ENCODE results near the gene MND1. TPM values are rescaled to one million over a fixed set of nuclear protein-coding genes. Genes with fewer than 3 reads are reported as not detected.
"Not testable (repeated sequence)": the region's sequence is repeated elsewhere in the genome, so short reads cannot be mapped to it uniquely, and the experiment has no call there.

MND1 gene
- total and polyA plus RNA-seq, 12 donors = 0.20 to 1.7 (median 0.34) TPM; not detected in 6

DNA sequence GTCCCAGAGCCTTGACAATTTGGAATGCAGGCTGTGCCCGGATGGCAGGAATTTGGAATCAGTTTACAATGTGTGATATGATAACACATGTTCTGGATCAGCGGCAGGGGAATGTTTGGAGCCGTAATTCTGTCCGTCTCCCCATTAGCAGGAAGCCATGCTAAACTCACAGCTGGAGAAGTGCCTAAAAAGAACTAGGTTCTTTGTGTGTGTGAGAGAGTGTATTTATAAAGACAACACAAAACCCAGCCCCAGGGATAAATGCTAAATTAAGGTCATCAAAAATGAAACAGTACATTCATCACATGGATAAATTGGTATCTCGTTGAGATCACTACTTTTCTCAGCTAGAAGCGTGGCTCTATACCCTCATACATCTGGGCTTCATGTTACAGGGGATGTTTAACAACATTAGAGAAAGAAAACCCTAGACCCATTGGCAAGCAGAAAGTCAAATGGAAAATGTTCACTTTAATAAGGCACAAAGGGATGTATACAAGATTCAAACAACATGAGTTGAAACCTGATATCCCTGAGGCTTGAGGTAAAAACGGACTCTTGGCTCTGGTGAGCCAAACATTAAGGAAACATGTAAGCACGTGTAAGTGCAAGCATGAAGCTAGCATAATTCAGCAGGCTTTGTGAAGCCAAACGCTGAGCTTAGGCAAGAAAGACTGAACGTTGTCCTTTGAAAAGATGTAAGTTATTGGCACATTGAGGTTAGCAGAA lies 103.7 kb downstream of the MND1 start:
- Histone ChIP-seq H3K36me3 (no peaks in the 10 kb centered on the region), H3K9me3 (no peaks in the 10 kb centered on the region), H3K4me1 (peaks cover 0 to 35% (median 18%) of the 10 kb centered on the region in 9 donors), H3K27ac (peak overlapping the region in 3 of 10 donors; percentile 1 to 41 (median 17)), H3K4me3 (peak overlapping the region in 5 of 10 donors; percentile 11 to 23 (median 13)), H3K27me3 (no peaks in the 10 kb centered on the region)
- WGBS, 2 donors = 26 to 30% methylated on average over 10 of the region's 10 CpGs
- DNase-seq (no peak), ATAC-seq (peak in 1 of 8 donors; percentile 30)
- TF ChIP-seq, protein P1, sequence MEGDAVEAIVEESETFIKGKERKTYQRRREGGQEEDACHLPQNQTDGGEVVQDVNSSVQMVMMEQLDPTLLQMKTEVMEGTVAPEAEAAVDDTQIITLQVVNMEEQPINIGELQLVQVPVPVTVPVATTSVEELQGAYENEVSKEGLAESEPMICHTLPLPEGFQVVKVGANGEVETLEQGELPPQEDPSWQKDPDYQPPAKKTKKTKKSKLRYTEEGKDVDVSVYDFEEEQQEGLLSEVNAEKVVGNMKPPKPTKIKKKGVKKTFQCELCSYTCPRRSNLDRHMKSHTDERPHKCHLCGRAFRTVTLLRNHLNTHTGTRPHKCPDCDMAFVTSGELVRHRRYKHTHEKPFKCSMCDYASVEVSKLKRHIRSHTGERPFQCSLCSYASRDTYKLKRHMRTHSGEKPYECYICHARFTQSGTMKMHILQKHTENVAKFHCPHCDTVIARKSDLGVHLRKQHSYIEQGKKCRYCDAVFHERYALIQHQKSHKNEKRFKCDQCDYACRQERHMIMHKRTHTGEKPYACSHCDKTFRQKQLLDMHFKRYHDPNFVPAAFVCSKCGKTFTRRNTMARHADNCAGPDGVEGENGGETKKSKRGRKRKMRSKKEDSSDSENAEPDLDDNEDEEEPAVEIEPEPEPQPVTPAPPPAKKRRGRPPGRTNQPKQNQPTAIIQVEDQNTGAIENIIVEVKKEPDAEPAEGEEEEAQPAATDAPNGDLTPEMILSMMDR (IDR thresholded peaks at IDR 0.05) = no peak
- intact Hi-C loops (cut with DNase I) = no loop called here

DNA sequence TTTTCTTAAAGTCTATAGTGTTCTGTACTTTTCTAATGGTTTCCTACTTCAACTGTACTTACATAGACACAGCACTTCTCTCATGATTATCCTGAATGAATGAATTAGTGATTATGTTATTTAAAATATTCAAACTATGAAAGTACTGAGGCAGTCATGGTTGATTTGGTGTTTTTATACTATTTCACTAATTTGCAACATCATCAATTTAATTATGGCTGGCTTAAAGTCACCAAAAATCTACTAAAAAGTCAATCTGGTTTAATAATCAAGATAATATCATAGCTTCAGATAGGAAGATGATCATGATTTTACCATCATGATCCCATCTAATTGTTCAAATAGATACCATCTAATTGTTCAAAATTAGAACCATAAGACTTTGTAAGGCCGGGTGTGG lies 104.8 kb downstream of the MND1 start:
- no peak overlapping the region for H3K4me3 ChIP-seq
- 96 to 97% methylated on average over 1 of the region's 1 CpG for WGBS, 2 donors
- no peaks in the 10 kb centered on the region for H3K9me3 ChIP-seq
- no peaks in the 10 kb centered on the region for H3K27me3 ChIP-seq
- TF ChIP-seq, protein P1 (IDR thresholded peaks at IDR 0.05) = no peak
- peaks cover 0 to 35% (median 18%) of the 10 kb centered on the region in 9 donors for H3K4me1 ChIP-seq
- DNase-seq (no peak), ATAC-seq (no peak)
- H3K36me3 ChIP-seq = no peaks in the 10 kb centered on the region
- intact Hi-C loops (cut with DNase I) = no loop called here
- H3K27ac ChIP-seq = peak overlapping the region in 1 of 10 donors; percentile 52

DNA sequence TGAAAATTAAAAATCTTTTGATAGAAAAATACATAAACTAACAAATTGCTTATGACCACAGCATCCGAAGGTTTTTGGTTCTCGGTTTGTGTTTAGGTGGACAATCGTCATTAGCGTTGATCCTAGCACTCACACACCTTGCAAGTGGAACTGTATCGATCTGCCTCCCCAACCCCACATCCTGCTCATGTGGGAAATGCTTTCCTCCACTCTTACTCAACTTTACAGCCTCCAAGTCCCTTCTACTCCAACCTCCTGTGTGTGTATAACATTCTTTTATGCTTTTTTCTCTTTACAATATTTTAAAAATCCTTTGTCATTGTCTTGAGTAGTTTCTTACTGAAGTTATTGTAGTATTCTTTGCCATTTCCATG lies 106.0 kb downstream of the MND1 start:
- 81 to 85% methylated on average over 5 of the region's 5 CpGs for WGBS, 2 donors
- Histone ChIP-seq H3K9me3 (no peaks in the 10 kb centered on the region), H3K27me3 (no peaks in the 10 kb centered on the region), H3K4me1 (peaks cover 0 to 35% (median 18%) of the 10 kb centered on the region in 9 donors), H3K4me3 (no peak overlapping the region), H3K27ac (peak overlapping the region in 1 of 10 donors; percentile 52), H3K36me3 (no peaks in the 10 kb centered on the region)
- DNase-seq (no peak), ATAC-seq (no peak)
- TF ChIP-seq, protein P1 (IDR thresholded peaks at IDR 0.05) = no peak
- intact Hi-C loops (cut with DNase I) = no loop called here

DNA sequence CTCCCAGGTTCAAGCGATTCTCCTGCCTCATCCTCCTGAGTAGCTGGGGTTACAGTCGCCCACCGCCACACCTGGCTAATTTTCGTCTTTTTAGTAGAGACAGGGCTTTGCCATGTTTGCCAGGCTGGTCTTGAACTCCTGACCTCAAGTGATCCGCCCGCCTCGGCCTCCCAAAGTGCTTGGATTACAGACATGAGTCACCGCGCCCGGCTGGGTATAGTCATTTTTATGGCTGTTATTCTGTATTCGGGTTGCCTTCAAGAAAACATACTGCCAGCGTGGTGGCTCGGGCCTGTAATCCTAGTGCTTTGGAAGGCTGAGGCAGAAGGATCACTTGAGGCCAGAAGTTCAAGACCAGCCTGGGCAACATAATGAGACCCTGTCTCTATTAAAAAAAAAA lies 106.7 kb downstream of the MND1 start:
- peaks cover 0 to 35% (median 18%) of the 10 kb centered on the region in 9 donors for H3K4me1 ChIP-seq
- intact Hi-C loops (cut with DNase I); H3K27me3 ChIP-seq; H3K36me3 ChIP-seq; H3K9me3 ChIP-seq; ATAC-seq; DNase-seq; H3K27ac ChIP-seq; H3K4me3 ChIP-seq: not testable (repeated sequence)
- 85 to 96% methylated on average over 13 of the region's 13 CpGs for WGBS, 2 donors

All from heart right ventricle (tissue), 16 donors.